GM18909 (cell line): ENCODE measurements around the gene FGD4.
"Not testable (repeated sequence)": the region's sequence is repeated elsewhere in the genome, so short reads cannot be mapped to it uniquely, and the experiment has no call there.

Source experiments
- ATAC-seq: cut with Tn5 transposase; IDR thresholded peaks from one replicate; pipeline ENCODE4 v1.9.1; 2021; ENCODE audit warnings: mild to moderate bottlenecking; ENCODE audit not compliant: unreplicated experiment, poor library complexity

FGD4 gene

GRCh38 chr12:32515137-32515873 is 115.9 kb downstream of the FGD4 start:
- no peak for ATAC-seq

- no peak for ATAC-seq
Observed at GRCh38 chr12:32516230-32516629, 116.9 kb downstream of the FGD4 start.

GRCh38 chr12:32517966-32518365 is 118.6 kb downstream of the FGD4 start:
- ATAC-seq, result no peak

- ATAC-seq, result no peak
Observed at GRCh38 chr12:32519047-32519446, 119.7 kb downstream of the FGD4 start.

- ATAC-seq, result peak; percentile 74
Observed at GRCh38 chr12:32522331-32523221, 123.2 kb downstream of the FGD4 start.

- not testable (repeated sequence) for ATAC-seq
Observed at GRCh38 chr12:32525802-32526201, 126.4 kb downstream of the FGD4 start.

GRCh38 chr12:32526343-32526742 is 127.0 kb downstream of the FGD4 start:
- not testable (repeated sequence) for ATAC-seq

- no peak for ATAC-seq
Observed at GRCh38 chr12:32532422-32532821, 133.1 kb downstream of the FGD4 start.

- ATAC-seq, result no peak
Observed at GRCh38 chr12:32532951-32533350, 133.6 kb downstream of the FGD4 start.

GRCh38 chr12:32533506-32533905 is 134.1 kb downstream of the FGD4 start:
- not testable (repeated sequence) for ATAC-seq

- ATAC-seq, result peak; percentile 80
Observed at GRCh38 chr12:32533971-32534590, 134.7 kb downstream of the FGD4 start.

GRCh38 chr12:32534698-32535097 is 135.3 kb downstream of the FGD4 start:
- no peak for ATAC-seq

- peak; percentile 72 for ATAC-seq
Observed at GRCh38 chr12:32535288-32535999, 136.1 kb downstream of the FGD4 start.

- ATAC-seq, result no peak
Observed at GRCh38 chr12:32536000-32536345, 136.6 kb downstream of the FGD4 start.

GRCh38 chr12:32541754-32542374 is 142.5 kb downstream of the FGD4 start:
- no peak for ATAC-seq

- ATAC-seq, result no peak
Observed at GRCh38 chr12:32542428-32543229, 143.3 kb downstream of the FGD4 start.

GRCh38 chr12:32544893-32545292 is 145.5 kb downstream of the FGD4 start:
- no peak for ATAC-seq

GRCh38 chr12:32545413-32545980 is 146.1 kb downstream of the FGD4 start:
- ATAC-seq, result no peak

GRCh38 chr12:32546272-32546671 is 146.9 kb downstream of the FGD4 start:
- no peak for ATAC-seq
